HG03045 (cell line): Measurements from ENCODE around the gene HIC1.

ENCODE experiments used
- ATAC-seq: cut with Tn5 transposase; IDR thresholded peaks from one replicate; pipeline ENCODE4 v1.9.1; 2021; ENCODE audit warnings: mild to moderate bottlenecking, moderate library complexity; ENCODE audit not compliant: unreplicated experiment

The HIC1 gene

DNA sequence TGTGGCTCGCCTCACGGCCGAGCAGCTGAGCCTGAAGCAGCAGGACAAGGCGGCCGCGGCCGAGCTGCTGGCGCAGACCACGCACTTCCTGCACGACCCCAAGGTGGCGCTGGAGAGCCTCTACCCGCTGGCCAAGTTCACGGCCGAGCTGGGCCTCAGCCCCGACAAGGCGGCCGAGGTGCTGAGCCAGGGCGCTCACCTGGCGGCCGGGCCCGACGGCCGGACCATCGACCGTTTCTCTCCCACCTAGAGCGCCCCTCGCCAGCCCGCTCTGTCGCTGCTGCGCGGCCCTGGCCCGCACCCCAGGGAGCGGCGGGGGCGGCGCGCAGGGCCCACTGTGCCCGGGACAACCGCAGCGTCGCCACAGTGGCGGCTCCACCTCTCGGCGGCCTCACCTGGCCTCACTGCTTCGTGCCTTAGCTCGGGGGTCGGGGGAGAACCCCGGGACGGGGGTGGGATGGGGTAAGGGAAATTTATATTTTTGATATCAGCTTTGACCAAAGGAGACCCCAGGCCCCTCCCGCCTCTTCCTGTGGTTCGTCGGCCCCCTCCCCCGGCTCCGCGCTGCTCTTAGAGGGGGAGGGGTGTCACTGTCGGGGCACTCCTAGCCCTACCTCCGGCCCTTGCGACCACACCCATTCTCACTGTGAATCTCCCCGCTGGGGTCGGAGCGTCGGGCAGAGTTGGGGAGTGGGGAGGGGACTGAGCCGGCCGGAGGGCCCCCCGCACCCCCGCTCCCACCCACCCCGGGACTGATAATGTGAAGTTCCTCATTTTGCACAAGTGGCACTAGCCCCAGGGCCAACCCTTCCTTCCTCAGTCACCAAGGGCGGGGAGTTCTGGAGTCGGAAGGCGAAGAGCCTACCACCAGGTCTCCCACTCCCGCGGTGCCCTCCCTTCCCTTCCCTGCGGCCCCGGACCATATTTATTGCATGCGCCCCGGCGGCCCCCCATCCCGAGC, 4.0 kb downstream of the HIC1 start:
- no peak for ATAC-seq

- no peak for ATAC-seq
Measured at GRCh38 chr17:2059547-2060384, 4.9 kb downstream of the HIC1 start.

- no peak for ATAC-seq
Measured at GRCh38 chr17:2060385-2060658, 5.4 kb downstream of the HIC1 start.

- ATAC-seq, result no peak
Measured at GRCh38 chr17:2060681-2061440, 6.0 kb downstream of the HIC1 start.

DNA sequence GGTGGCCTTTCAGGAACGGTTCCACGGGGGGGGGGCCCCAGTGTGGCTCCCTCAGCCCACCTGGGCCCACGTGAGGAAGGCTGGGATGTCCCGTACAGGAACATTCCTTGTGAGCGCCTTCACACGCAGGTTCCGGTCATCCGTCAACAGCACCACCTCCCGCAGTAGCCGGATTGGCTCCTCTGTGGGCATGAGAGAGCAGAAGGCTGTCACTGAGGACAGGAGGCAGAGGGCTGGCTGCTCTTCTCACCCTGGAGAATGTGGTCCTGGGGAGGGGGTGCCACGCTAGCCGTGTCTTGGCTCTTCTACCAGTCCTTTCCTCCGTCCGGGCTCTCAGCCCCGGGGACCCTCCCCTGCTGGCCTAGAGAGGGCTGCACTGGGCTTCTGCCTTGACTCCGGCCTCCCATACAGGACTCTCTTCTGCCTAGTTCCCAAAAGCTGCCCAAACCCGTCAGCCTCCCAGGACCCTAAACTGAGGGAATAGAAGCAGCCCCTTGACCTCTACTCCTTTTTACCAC, 6.6 kb downstream of the HIC1 start:
- no peak for ATAC-seq

- no peak for ATAC-seq
Measured at GRCh38 chr17:2062571-2063183, 7.8 kb downstream of the HIC1 start.

GRCh38 chr17:2063261-2064146, 8.6 kb downstream of the HIC1 start:
- ATAC-seq, result no peak

DNA sequence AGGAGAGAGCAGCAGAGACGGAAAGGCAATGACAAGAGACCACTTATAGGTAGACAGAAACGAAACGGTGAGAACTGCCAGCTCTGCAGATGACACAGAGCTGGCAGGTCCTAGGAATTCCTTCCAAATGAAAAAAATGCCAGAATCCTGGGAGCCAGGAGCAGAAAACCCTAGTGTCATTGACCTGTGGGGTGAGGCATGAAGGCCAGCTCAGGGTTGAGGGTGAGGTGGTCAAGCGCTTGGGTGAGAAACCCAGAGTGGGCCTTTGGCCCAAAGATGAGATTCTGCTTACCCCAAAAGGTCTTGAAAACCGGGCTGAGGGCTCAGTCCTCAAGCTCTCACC, 9.2 kb downstream of the HIC1 start:
- no peak for ATAC-seq

DNA sequence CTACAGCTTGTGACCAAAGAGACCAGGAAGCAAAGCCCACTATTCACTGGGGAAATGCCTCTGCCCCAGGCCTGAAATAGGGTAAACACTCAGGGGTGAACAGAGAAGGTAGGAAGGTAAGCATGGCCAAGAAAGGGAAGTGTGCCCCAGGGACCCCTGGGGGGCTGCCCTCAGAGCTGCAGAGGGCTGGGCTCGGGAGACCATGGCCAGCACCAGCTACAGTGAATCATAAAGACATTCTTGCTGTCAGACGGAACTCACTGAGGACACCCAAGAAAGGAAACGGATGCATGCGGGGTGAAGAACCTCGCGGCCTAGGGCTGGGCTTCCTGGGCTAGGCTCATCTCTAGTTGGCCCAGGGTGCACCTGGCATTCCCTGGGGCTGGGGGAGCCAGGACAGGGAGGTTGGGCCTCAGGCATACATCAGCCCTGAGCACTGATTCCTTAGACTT, 9.6 kb downstream of the HIC1 start:
- ATAC-seq, result no peak

DNA sequence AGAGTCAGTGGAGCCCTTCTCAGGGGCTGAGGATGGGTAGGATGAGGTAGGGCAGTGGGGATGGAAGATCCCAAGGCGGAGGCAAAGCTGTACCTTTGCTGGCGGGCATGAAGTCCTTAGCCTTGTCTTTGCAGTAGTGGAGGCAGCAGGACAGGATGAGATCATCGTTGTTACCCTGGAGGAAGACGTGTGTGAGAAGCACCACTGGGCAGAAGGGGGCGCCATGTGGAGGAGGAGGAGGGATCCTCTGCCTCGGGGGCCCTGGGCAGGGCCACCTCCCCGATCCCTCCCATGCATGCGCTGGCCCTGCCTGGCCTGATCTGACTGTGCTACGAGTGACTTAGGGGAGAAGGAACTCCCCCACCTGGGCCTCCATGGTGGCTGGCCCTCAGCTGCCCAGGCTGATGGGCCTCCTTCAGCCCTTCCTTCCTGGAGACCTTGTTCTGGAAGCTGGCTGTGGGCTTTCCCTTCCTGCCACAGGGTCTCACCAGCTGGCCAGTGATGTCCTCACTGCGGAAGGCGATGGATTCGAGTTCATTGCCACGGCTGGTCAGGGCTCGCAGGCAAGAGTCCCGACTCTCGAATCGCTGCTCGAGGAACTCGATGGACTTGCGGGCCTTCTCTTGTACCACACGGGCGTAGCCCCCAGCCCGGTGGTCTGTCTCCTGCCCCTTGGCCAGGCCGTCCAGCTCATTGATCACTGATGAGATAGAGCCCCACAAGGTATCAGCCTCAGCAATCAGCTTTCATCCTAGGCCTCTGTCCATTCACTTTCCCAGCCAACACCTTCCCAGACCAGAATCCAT, 10.3 kb downstream of the HIC1 start:
- ATAC-seq, result no peak

DNA sequence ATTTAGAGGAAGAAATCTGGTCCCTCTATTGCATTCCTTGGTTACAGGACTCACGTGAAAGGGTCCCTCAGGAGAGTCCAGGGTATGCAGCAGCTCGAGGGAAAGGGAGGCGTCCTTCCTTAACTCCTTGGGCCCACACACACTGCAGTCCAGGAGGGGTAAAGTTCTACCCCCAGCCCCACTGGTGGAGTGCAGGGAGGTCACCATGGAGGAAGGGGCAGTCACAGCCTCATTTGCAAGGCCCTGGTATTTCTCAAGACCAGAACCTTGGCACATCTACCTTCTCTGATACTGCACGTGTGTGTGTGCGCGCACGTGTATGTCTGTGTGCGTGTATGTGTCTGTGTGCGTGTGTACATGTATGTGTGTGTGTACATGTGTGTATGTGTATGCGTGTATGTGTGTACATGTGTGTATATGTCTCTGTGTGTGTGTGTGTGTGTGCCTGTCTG, 11.1 kb downstream of the HIC1 start:
- ATAC-seq, result no peak

DNA sequence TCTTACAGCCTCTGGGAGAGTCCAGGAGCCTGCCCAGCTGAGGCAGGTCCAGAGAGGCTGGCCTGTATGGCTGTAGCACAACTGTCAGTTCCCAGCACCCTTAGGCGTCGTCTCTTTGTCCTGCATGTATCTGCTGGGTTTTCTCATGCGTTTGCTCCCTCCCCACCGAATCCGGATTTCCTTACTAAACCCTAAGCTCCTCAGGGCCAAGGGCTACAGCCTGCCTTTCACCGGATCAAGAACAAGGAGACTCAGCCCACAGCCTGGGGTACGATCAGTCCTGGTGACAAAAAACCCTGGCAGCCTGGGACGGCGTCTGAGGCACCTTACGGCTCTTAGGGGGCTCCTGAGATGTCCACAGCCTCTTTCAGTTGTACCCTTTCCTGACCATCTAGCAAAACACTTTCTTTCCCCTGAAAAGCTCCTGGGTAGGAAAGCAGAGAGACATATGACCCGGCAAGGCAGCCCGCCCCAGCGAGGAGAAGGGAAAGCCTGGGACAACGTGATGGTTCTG, 12.2 kb downstream of the HIC1 start:
- no peak for ATAC-seq

DNA sequence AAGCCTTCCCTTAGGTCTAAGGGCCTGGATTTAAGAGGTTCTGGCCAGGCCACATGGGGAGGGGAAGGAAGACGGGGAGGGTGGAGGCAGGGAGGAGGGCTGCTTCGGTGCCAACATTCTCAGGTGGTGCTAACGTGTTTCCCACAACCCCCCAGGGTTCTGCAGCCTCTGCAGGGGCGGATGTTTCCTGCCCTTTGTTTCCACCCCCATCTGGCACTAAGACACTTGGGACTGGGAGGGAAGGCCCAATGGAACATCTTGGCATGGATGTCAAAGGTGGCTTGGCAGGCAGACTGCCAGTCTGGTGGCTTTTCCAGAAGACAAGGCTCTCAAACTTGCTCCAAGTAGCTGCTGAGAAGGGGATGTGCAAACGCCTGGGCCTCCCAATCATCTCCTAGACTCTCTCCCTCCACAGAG, 12.7 kb downstream of the HIC1 start:
- no peak for ATAC-seq

DNA sequence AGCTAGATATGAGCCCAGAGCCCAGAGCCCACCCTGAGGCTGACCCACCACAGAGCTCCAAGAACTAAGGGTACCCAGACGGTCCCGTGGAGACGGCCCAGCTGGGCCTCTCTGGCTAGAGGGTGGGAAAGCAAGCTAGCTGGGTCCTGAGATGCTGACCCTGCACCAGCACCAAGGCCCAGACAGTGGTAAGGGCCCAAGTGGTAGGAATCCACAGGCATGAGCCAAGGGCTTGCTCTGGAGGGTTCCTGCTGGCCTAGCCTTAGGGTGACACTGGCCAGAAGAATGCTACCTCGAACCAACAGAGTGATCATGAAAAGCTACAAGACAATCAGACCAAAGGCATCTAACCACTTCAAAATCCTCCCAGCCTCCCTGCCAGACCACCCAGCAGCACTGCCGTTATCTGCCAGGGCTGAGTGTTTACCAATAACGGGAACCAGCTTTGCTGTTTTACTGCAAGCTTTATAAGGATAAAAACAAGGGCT, 13.2 kb downstream of the HIC1 start:
- no peak for ATAC-seq

DNA sequence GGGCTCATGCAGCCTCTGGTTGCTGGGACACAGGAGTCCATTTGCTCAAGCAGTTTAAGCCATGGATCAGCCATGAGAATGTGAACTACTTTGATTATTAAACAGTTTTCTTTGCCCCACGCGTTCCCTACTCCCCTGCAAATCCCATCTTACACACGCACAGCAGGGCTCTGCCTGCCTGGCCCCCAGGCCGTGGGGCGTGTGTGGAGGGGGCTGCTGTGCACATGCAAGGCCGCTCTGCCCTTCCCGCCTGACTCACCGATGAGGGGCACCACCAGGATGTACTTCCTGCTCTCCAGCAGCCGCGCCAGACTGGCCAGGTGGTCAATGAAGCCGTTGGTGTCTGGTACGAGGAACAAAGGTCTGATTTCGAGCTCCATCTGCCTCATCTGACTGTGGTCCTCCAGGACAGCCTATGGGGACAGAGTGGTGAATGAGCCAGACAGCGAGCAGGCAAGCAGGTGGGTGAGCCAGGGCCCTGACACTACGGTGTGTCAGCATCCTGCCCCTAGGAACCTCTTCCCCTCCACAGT, 13.7 kb downstream of the HIC1 start:
- no peak for ATAC-seq

DNA sequence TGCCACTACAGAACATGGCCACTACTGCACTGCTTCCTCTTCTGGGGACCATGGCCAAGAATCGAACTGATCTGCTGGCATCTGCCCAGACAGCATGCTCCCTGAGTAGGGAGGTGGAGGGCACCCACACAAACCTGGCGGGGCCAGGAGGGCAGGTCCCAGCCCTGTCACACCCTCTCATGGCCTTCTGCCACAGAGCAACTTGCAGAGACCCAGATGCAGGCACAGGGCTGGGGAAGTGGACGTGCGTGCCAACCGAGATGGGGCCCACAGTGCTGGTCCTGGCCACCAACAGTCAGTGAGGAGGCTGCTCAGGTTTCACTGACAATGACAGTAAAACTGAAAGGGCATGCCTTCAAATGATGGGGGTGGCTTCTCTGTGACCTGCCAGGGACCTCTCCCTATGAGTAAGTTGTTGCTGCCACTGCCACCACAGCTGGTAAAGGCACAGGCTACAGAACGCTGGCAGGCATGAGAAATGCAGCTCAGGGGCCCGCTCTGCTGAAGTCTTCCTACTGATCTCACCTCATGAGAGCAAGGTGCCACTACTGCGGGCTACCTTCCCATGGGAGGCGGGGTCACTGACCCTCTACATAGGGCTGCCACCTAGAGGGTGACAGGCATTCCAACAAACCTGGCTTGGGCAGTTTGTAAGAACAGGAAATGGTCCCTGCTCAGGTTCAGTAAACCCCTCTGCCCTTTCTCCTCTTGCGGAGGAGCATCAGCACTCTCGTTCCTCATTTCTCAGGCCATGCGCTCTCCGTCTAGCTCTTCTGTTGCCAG, 15.5 kb downstream of the HIC1 start:
- ATAC-seq, result peak; percentile 70

- ATAC-seq, result no peak
Measured at GRCh38 chr17:2071024-2071385, 16.1 kb downstream of the HIC1 start.
